Measurements from ENCODE around the gene SFTPB.
"Not testable (repeated sequence)": the region's sequence is repeated elsewhere in the genome, so short reads cannot be mapped to it uniquely, and the experiment has no call there.

The SFTPB gene

DNA sequence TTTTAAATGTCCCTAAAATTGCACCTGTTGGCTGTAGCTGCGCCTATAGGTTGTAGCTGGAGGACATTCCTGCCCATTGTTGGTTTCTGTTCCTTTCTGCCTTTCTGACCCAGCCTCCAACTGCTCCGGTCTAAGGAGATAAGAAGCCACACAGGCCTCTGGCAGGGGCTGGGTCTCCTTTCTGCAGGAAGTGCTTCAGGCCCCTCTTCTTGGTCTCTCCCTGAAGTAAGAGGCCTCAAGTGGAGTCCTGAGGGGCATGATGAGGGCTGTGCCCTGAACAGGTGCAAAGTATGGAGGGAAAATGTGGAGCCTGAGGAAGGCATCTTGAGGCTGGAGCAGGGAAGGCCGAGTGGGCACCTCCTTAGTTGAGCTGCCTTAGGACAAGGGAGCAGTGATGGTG, 10.4 kb upstream of the SFTPB start:
- TF ChIP-seq POLR2A (IDR thresholded peaks at IDR 0.05; ENCODE audit: low read length) (no peak), GATA1 (IDR thresholded peaks at IDR 0.05; ENCODE audit: low read depth, low read length) (no peak)
- DNase-seq: peak; percentile 47 to 68

DNA sequence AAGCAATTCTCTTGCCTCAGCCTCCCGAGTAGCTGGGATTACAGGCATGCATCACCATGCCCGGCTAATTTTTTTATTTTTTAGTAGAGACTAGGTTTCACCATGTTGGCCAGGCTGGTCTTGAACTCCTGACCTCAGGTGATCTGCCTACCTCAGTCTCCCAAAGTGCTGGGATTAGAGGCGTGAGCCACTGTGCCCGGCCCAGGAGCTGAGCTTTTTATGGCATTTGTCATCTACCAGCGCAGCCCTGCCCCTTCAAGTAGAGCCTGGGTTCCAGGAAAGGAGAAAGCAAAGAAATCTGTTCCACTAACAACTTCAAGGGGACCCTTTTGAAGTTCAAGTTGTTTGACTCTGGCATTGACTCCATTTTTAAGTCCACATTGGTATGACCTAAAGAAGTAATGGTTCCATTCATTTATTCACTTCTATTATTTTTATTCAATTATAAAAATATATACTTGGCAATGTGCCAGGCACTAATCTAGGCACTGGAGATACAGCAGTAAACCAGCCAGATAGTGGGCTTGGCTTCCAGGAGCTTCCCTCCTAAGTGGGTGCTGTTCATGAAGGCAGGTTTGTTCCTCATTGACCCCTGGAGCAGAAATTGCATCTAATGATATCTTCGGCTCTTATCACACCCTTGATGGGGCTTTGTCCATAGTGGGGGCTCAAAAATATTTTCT, 8.0 kb upstream of the SFTPB start:
- TF ChIP-seq POLR2A (IDR thresholded peaks at IDR 0.05; ENCODE audit: low read length): no peak
- no peak for TF ChIP-seq GATA1 (IDR thresholded peaks at IDR 0.05; ENCODE audit: low read depth, low read length)
- DNase-seq: no peak

GRCh38 chr2:85675427-85675826, 7.4 kb upstream of the SFTPB start:
- TF ChIP-seq GATA1 (IDR thresholded peaks at IDR 0.05; ENCODE audit: low read depth, low read length) (no peak), POLR2A (IDR thresholded peaks at IDR 0.05; ENCODE audit: low read length) (no peak)

DNA sequence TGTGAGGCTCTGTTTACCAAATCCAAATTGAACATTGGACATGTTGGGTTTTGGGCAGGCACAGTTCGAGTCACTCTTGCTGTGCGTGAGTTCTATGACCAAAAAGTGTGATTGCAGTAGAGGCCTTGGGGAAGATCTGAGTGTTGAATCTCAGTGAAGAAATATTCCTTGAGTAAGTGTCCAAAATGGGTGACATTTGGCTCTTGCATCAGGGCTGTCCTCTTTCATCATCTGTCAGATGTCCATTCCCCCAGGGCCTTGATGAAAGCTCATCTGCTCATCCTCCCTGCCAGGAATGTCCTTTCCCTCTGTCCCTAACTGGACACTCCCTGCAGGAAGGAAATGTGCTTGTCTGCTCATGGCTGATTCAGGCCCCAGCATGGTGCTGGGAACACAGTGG, 6.4 kb upstream of the SFTPB start:
- TF ChIP-seq POLR2A (IDR thresholded peaks at IDR 0.05; ENCODE audit: low read length) (no peak), GATA1 (IDR thresholded peaks at IDR 0.05; ENCODE audit: low read depth, low read length) (no peak)
- DNase-seq: no peak

More at GRCh38 chr2:85675427-85675826, 7.4 kb upstream of the SFTPB start:
- no peak for DNase-seq

GRCh38 chr2:85673716-85674375, 5.8 kb upstream of the SFTPB start:
- no peak for DNase-seq
- TF ChIP-seq POLR2A (IDR thresholded peaks at IDR 0.05; ENCODE audit: low read length) (no peak), GATA1 (IDR thresholded peaks at IDR 0.05; ENCODE audit: low read depth, low read length) (no peak)

DNA sequence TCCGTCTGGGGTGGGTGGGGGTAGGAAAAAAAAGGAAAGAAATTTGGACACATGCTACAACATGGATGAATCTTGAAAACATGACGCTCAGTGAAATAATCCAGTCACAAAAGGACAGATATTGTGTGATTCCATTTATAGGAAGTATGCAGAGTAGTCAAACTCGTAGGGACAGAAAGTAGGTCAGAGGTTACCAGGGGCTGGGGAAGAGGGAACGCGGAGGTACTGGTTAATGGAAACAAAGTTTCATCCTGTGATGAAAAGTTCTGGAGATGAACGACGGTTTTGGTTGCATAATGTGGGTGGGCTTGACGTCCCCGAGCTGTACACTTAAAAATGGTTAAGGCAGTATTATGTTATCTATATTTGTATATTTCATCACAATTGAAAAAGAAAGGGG, 4.5 kb upstream of the SFTPB start:
- no peak for TF ChIP-seq POLR2A (IDR thresholded peaks at IDR 0.05; ENCODE audit: low read length)
- no peak for TF ChIP-seq GATA1 (IDR thresholded peaks at IDR 0.05; ENCODE audit: low read depth, low read length)
- no peak for DNase-seq

DNA sequence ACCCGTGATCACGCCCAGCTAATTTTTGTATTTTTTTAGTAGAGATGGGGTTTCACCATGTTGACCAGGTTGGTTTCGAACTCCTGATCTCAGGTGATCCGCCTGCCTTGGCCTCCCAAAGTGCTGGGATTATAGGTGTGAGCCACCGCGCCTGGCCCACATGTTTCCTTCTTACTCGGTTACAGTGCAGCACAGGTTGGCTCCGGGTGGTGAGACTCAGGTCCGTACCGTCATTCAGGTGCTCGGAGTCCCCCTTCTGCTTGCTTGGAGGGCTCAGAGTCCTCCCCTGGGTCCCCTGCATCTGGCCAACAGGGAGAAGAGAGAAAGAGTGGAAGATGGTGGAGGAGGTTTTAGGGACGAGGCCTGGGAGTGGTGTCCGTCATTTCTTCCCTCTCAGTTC, 2.4 kb upstream of the SFTPB start:
- DNase-seq: not testable (repeated sequence)

DNA sequence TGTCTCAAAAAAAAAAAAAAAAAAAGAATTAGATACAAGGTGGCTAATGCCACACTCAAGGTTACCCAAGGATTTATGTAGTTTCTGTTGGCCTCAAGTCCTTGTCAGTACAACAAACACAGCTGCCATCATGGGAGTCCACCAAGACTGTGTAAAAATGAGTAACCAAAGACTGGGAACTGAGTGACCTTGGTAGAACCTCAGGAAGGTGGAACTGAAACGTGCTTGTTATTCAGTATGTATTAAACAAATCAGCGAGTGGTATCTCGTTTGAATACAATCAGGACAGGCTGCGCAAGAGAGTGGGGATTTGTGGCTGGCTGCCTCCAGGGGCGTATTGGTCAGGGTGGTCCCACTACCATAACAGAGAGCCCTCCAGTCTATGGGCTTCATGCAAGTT, 1.6 kb upstream of the SFTPB start:
- no peak for DNase-seq
- TF ChIP-seq POLR2A (IDR thresholded peaks at IDR 0.05; ENCODE audit: low read length) (no peak), GATA1 (IDR thresholded peaks at IDR 0.05; ENCODE audit: low read depth, low read length) (no peak)

GRCh38 chr2:85668857-85669142, 801 bp upstream of the SFTPB start:
- no peak for TF ChIP-seq GATA1 (IDR thresholded peaks at IDR 0.05; ENCODE audit: low read depth, low read length)
- TF ChIP-seq POLR2A (IDR thresholded peaks at IDR 0.05; ENCODE audit: low read length): no peak
- DNase-seq: no peak

DNA sequence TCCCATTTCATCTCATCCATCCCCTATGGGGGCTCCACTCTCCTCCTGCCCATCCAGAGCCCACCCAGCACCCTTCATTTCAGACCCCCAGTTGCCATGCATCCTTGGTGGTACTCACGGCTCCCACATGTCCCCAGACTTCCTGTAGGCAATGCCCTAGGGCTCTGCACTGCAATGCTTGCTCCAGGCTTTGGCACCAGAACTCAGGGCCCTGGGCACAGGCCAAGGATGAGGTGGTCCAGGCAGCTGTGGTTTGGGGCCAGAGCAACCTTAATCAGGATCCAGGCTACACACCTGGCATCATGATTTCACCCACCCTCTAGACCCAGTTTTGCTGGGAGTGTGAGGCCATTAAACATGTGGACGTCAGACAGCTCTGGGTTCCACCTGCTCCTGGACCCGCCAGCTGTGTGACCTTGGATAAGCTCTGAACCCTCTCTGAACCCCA, 414 bp downstream of the SFTPB start:
- no peak for DNase-seq
- TF ChIP-seq GATA1 (IDR thresholded peaks at IDR 0.05; ENCODE audit: low read depth, low read length): no peak
- TF ChIP-seq POLR2A (IDR thresholded peaks at IDR 0.05; ENCODE audit: low read length): no peak

GRCh38 chr2:85666435-85667316, 1.3 kb downstream of the SFTPB start:
- TF ChIP-seq GATA1 (IDR thresholded peaks at IDR 0.05; ENCODE audit: low read depth, low read length) (no peak), POLR2A (IDR thresholded peaks at IDR 0.05; ENCODE audit: low read length) (no peak)
- DNase-seq: no peak

DNA sequence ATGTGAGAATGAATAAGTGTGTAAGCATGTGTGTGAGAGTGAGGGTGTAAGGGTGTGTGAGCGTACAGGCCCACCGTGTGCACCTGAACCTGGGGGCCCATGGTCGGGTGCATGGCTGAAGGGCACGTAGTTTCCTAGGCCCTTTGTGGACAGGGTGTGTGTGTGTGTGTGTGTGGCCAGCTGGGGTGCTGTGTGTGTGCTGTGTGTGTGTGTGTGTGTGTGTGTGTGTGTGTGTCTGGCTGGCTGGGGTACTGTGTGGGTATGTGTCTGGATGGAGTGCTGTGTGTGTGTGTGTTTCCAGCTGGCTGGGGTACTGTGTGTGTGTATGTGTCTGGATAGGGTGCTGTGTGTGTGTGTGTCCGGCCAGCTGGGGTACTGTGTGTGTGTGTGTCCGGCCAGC, 2.0 kb downstream of the SFTPB start:
- DNase-seq: no peak
- TF ChIP-seq POLR2A (IDR thresholded peaks at IDR 0.05; ENCODE audit: low read length) (no peak), GATA1 (IDR thresholded peaks at IDR 0.05; ENCODE audit: low read depth, low read length) (no peak)

- DNase-seq: no peak
- TF ChIP-seq GATA1 (IDR thresholded peaks at IDR 0.05; ENCODE audit: low read depth, low read length) (no peak), POLR2A (IDR thresholded peaks at IDR 0.05; ENCODE audit: low read length) (no peak)
Measured at GRCh38 chr2:85665264-85665937, 2.6 kb downstream of the SFTPB start.
